Colonic mucosa (tissue), 4 donors: ENCODE data around the gene SPANXN5. TPM values are rescaled to one million over a fixed set of nuclear protein-coding genes. Genes with fewer than 3 reads are reported as not detected.
"Not testable (repeated sequence)": the region's sequence is repeated elsewhere in the genome, so short reads cannot be mapped to it uniquely, and the experiment has no call there.

ENCODE experiments used
- DNase-seq: peaks from one replicate; pipeline ENCODE4 v3.0.0-alpha.2; 2020
- H3K27ac ChIP-seq: fragments of 200-600 bp; one replicate; pipeline ENCODE4 v1.8.0; 2021
- H3K27me3 ChIP-seq: fragments of 200-600 bp; one replicate; pipeline ENCODE4 v1.8.0; 2021
- H3K36me3 ChIP-seq: fragments of 200-600 bp; one replicate; pipeline ENCODE4 v1.8.0; 2021
- H3K4me1 ChIP-seq: fragments of 200-600 bp; one replicate; pipeline ENCODE4 v1.8.0; 2021; ENCODE audit warnings: mild to moderate bottlenecking
- H3K4me3 ChIP-seq: fragments of 200-600 bp; one replicate; pipeline ENCODE4 v1.8.0; 2021
- H3K9ac ChIP-seq, 2 donors: one replicate each; pipeline ENCODE4 v1.7.0; 2013; ENCODE audit warnings: control low read depth in 2 of 2, low read depth in 2 of 2, low read length in 2 of 2
- H3K9me3 ChIP-seq: fragments of 200-600 bp; one replicate; pipeline ENCODE4 v1.8.0; 2021
- CTCF ChIP-seq: fragments of 200-600 bp; IDR thresholded peaks from one replicate; pipeline ENCODE4 v1.8.0; 2022; ENCODE audit warnings: antibody characterized with exemption, mild to moderate bottlenecking
- intact Hi-C: fragments of 100-400 bp; cut with DNase I; formaldehyde crosslinking; loops from one replicate; pipeline ENCODE4 v1.14.1; 2022
- total RNA-seq, 2 donors: library from RNA; stranded (reverse); fragmentation: NEBNext Ultra II Directional in 1 of 2; extraction: Animal tissue kit (Norgen Biotek cat#: 25700) in 1 of 2; gene quantifications; one replicate each; pipeline ENCODE4 v1.2.1, GENCODE V29; 2021
- donor health status: healthy.
- donor health status: DM: no; HTN: no; CAD: no.
- donor health status: DM: no; HTN: no; CAD: no.

The SPANXN5 gene
- not detected for total RNA-seq

GRCh38 chrX:52797327-52797726 lies at the start of gene SPANXN5:
SPANXN5 (minus strand) TSS chrX:52797427; CDS start chrX:52797348, 79 bp downstream.
- H3K27ac ChIP-seq, H3K36me3 ChIP-seq, DNase-seq, H3K9ac ChIP-seq, H3K4me3 ChIP-seq, H3K4me1 ChIP-seq, H3K9me3 ChIP-seq, intact Hi-C loops, H3K27me3 ChIP-seq: not testable (repeated sequence)

GRCh38 chrX:52843619-52844018 lies 46.4 kb upstream of the SPANXN5 start:
- H3K9me3 ChIP-seq, H3K36me3 ChIP-seq, H3K9ac ChIP-seq, H3K27ac ChIP-seq, H3K4me3 ChIP-seq, DNase-seq, intact Hi-C loops, H3K27me3 ChIP-seq, H3K4me1 ChIP-seq: not testable (repeated sequence)

GRCh38 chrX:52839137-52839536 lies 41.9 kb upstream of the SPANXN5 start:
- H3K9ac ChIP-seq: no peak overlapping the region
- H3K27me3 ChIP-seq: no peaks in the 10 kb centered on the region
- DNase-seq: no peak
- intact Hi-C loops: no loop called here
- H3K4me1 ChIP-seq: no peaks in the 10 kb centered on the region
- H3K27ac ChIP-seq: no peak overlapping the region
- H3K36me3 ChIP-seq: no peaks in the 10 kb centered on the region
- no peaks in the 10 kb centered on the region for H3K9me3 ChIP-seq
- TF ChIP-seq CTCF: no peak
- no peak overlapping the region for H3K4me3 ChIP-seq

GRCh38 chrX:52830551-52830950 lies 33.3 kb upstream of the SPANXN5 start:
- Histone ChIP-seq H3K36me3 (no peaks in the 10 kb centered on the region), H3K27ac (no peak overlapping the region), H3K4me1 (no peaks in the 10 kb centered on the region), H3K4me3 (no peak overlapping the region), H3K27me3 (no peaks in the 10 kb centered on the region), H3K9me3 (no peaks in the 10 kb centered on the region), H3K9ac (no peak overlapping the region)
- no peak for TF ChIP-seq CTCF
- intact Hi-C loops: no loop called here
- no peak for DNase-seq

GRCh38 chrX:52824608-52825007 lies 27.4 kb upstream of the SPANXN5 start:
- Histone ChIP-seq H3K4me3 (no peak overlapping the region), H3K27ac (no peak overlapping the region), H3K9ac (no peak overlapping the region), H3K4me1 (no peaks in the 10 kb centered on the region), H3K36me3 (no peaks in the 10 kb centered on the region), H3K9me3 (no peaks in the 10 kb centered on the region), H3K27me3 (no peaks in the 10 kb centered on the region)
- no peak for TF ChIP-seq CTCF
- intact Hi-C loops: no loop called here
- DNase-seq: no peak

- intact Hi-C loops: no loop called here
- Histone ChIP-seq H3K4me1 (no peaks in the 10 kb centered on the region), H3K4me3 (no peak overlapping the region), H3K36me3 (no peaks in the 10 kb centered on the region), H3K9me3 (no peaks in the 10 kb centered on the region), H3K9ac (no peak overlapping the region), H3K27ac (no peak overlapping the region), H3K27me3 (no peaks in the 10 kb centered on the region)
- DNase-seq: no peak
- TF ChIP-seq CTCF: no peak
Observed at GRCh38 chrX:52821079-52821760, 24.0 kb upstream of the SPANXN5 start.
